Measurements from ENCODE around the gene OPRL1. TPM values are rescaled to one million over a fixed set of nuclear protein-coding genes. Genes with fewer than 3 reads are reported as not detected.
A peak's percentile ranks its signal among the peaks of the same experiment; 100 is the strongest.

OPRL1 gene
- total and polyA plus RNA-seq, 2 of the 8 experiments (the other 6 are each of a cell fraction or from before 2014, with no cell fraction given): 0.63 to 0.98 TPM

DNA sequence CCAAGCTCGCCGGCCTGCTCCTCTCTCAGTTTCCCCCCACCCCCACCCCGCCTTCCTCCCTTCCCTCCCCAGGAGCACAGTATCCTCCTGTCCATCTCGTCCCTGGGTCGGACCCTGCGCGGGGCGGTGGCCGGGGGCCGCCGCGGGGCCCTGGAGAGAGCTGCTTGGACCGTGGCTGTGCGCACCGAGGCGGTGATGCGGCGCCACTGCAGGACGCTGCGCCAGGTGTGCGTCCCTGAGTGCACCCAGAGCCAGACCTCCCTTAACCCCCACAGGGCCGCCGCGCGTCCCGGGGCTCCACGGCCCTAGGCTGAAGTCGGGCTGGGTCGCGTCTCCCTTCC, 41.7 kb upstream of the OPRL1 start (continued):
- peak; percentile 49 for TF ChIP-seq EZH2 (IDR thresholded peaks at IDR 0.05; ENCODE audit: low read depth, low read length, severe bottlenecking)
- TF ChIP-seq CHD1 (IDR thresholded peaks at IDR 0.05; ENCODE audit: low read depth, low read length): no peak
- TF ChIP-seq ZNF274 (IDR thresholded peaks at IDR 0.05; ENCODE audit: borderline replicate concordance, extremely low read depth, low read length): no peak
- peak; percentile 20; the same call in 1 of the 2 replicates for TF ChIP-seq SUZ12 (IDR thresholded peaks at IDR 0.05; ENCODE audit: low read length)
